Naive thymus-derived CD4-positive, alpha-beta T cell (primary cell): Measurements from ENCODE around the gene NTM. TPM values are rescaled to one million over a fixed set of nuclear protein-coding genes. Genes with fewer than 3 reads are reported as not detected.

ENCODE experiments used
- ATAC-seq: fragments of 150-1000 bp; cut with Tn5 transposase; 2 replicates; pipeline ENCODE4 v1.10.0; 2021; ENCODE audit warnings: mild to moderate bottlenecking, moderate library complexity
- CTCF ChIA-PET: fragments of 350-600 bp; sonication (Branson Sonifier 250); formaldehyde crosslinking; loops from one replicate; lab custom pipeline; 2021; ENCODE audit warnings: antibody characterized with exemption; lab: Charles Lee
- POLR2A ChIA-PET: fragments of 350-600 bp; sonication (Branson Sonifier 250); formaldehyde crosslinking; loops from one replicate; lab custom pipeline; 2021; ENCODE audit warnings: antibody characterized with exemption, inconsistent platforms; lab: Charles Lee
- DNase-seq, 9 donors: peaks; one replicate each; pipeline versions ENCODE4 v3.0.0 to v3.0.0-alpha.2; 2020 to 2022; ENCODE audit warnings: mixed read lengths in 1 of 9
- H3K27ac ChIP-seq: one replicate; pipeline ENCODE4 v1.7.0; 2013; ENCODE audit warnings: mild to moderate bottlenecking, low read depth, low read length, moderate library complexity
- H3K27me3 ChIP-seq, 2 donors: one replicate each; pipeline ENCODE4 v1.7.0; 2013; ENCODE audit warnings: low read length in 2 of 2, mild to moderate bottlenecking in 2 of 2, moderate library complexity in 2 of 2; ENCODE audit not compliant: control insufficient read depth in 2 of 2, insufficient read depth in 2 of 2
- H3K36me3 ChIP-seq, 3 experiments: 1 replicate in 2 of 3; 2 replicates in 1 of 3; pipeline ENCODE4 v1.7.0; 2013; ENCODE audit warnings: low read length in 3 of 3, mild to moderate bottlenecking in 3 of 3, moderate library complexity in 1 of 3; ENCODE audit not compliant: insufficient read depth in 3 of 3, control insufficient read depth in 2 of 3
- H3K4me1 ChIP-seq, 2 donors: one replicate each; pipeline ENCODE4 v1.7.0; 2013; ENCODE audit warnings: low read length in 2 of 2, mild to moderate bottlenecking in 2 of 2, moderate library complexity in 1 of 2; ENCODE audit not compliant: control insufficient read depth in 2 of 2, insufficient read depth in 2 of 2
- H3K4me3 ChIP-seq: 2 replicates; pipeline ENCODE4 v1.7.0; 2013; ENCODE audit warnings: mild to moderate bottlenecking, low read length
- H3K9me3 ChIP-seq, 3 experiments: 1 replicate in 2 of 3; 2 replicates in 1 of 3; pipeline ENCODE4 v1.7.0; 2013; ENCODE audit warnings: low read length in 3 of 3; ENCODE audit not compliant: control insufficient read depth in 2 of 3
- H3K27ac Mint-ChIP-seq, 9 donors: one replicate each; pipeline ENCODE4 v1.8.0; 2020 to 2022; ENCODE audit warnings: mixed read lengths in 9 of 9, mild to moderate bottlenecking in 8 of 9, moderate library complexity in 5 of 9, inconsistent platforms in 2 of 9
- H3K27me3 Mint-ChIP-seq, 5 donors: one replicate each; pipeline ENCODE4 v1.8.0; 2021 to 2022; ENCODE audit warnings: mixed read lengths in 5 of 5, mild to moderate bottlenecking in 1 of 5
- H3K36me3 Mint-ChIP-seq, 5 donors: one replicate each; pipeline ENCODE4 v1.8.0; 2020 to 2022; ENCODE audit warnings: mixed read lengths in 5 of 5, mild to moderate bottlenecking in 3 of 5, inconsistent platforms in 1 of 5
- H3K4me1 Mint-ChIP-seq, 7 donors: one replicate each; pipeline ENCODE4 v1.8.0; 2020 to 2022; ENCODE audit warnings: mixed read lengths in 7 of 7, mild to moderate bottlenecking in 3 of 7, inconsistent platforms in 1 of 7
- H3K4me3 Mint-ChIP-seq, 10 donors: one replicate each; pipeline ENCODE4 v1.8.0; 2020 to 2022; ENCODE audit warnings: mild to moderate bottlenecking in 10 of 10, mixed read lengths in 10 of 10, moderate library complexity in 6 of 10, inconsistent platforms in 2 of 10
- H3K9me3 Mint-ChIP-seq, 11 donors: one replicate each; pipeline ENCODE4 v1.8.0; 2020 to 2022; ENCODE audit warnings: mixed read lengths in 11 of 11, mild to moderate bottlenecking in 4 of 11, inconsistent platforms in 1 of 11, moderate library complexity in 1 of 11
- intact Hi-C, 2 donors: fragments of 100-400 bp; cut with micrococcal nuclease; formaldehyde crosslinking; loops; one replicate each; pipeline ENCODE4 v1.15.1; 2023
- polyA plus RNA-seq, 2 donors: library from polyadenylated mRNA; unstranded; fragments of 300-500 nt; fragmentation: Illumina TruSeq; gene quantifications; one replicate each; pipeline ENCODE4 v1.2.3, GENCODE V29; 2021
- total RNA-seq, 6 experiments: library from RNA in 5 of 6; stranded (reverse) in 5 of 6; gene quantifications; 1 replicate in 5 of 6; 2 replicates in 1 of 6; pipeline ENCODE4 v1.2.3 and lab custom pipeline; 2021 to 2026

Gene NTM
- total and polyA plus RNA-seq, 7 experiments from 2014 or later = not detected

DNA sequence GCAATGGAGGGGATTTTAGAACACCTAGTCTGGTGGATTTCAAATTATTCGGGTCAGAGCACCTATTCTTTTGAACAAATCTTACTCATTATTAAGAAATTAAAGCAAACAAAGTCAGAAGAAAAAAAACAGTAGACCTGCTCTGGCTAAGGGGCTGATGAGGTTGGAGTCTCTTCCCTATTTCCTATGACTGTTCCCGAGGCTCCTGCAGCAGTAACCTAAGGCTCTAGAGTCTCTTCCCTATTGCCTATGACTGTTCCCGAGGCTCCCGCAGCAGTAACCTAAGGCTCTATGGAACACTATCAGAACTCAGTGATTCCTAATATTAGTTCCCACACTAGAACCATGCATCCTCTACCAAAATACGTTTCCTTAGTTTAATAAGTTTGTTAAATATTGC is 607.9 kb downstream of the NTM start:
- no peak overlapping the region for H3K27ac Mint-ChIP-seq
- no peaks in the 10 kb centered on the region for H3K36me3 Mint-ChIP-seq
- CTCF ChIA-PET = no interaction called here
- DNase-seq (no peak), ATAC-seq (no peak)
- no peak overlapping the region for H3K4me3 Mint-ChIP-seq
- no peaks in the 10 kb centered on the region for H3K9me3 ChIP-seq
- H3K4me1 ChIP-seq = no peaks in the 10 kb centered on the region
- H3K27ac ChIP-seq = no peak overlapping the region
- H3K4me3 ChIP-seq = no peak overlapping the region
- no peaks in the 10 kb centered on the region for H3K4me1 Mint-ChIP-seq
- H3K27me3 Mint-ChIP-seq = peaks cover 0 to 11% (median 0%) of the 10 kb centered on the region in 5 donors
- peaks cover 0 to 15% (median 4%) of the 10 kb centered on the region in 11 donors for H3K9me3 Mint-ChIP-seq
- intact Hi-C loops = no loop called here
- POLR2A ChIA-PET = no interaction called here
- H3K27me3 ChIP-seq = no peaks in the 10 kb centered on the region
- no peaks in the 10 kb centered on the region for H3K36me3 ChIP-seq

DNA sequence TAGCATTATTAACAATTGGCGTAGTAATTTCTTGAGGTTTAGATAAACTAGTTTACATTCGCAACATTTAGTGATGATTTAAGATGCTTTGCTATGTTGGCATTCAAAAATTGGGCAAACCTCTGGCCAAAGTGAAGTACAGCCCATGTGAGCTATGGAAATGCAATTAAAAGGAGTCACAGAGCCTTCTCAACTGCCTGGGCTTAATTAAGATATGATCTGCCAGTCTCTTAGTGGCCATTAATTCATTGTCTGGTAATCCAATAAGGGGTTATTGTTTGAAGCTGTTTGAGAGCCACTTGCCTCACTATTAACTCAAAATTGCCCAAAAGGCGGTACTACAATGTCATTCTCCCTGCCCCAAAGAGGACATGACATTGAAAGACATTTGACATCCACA is 608.9 kb downstream of the NTM start:
- Mint-ChIP-seq H3K36me3 (no peaks in the 10 kb centered on the region), H3K4me1 (no peaks in the 10 kb centered on the region), H3K27me3 (peaks cover 0 to 11% (median 0%) of the 10 kb centered on the region in 5 donors), H3K4me3 (no peak overlapping the region), H3K9me3 (peaks cover 0 to 16% (median 5%) of the 10 kb centered on the region in 11 donors), H3K27ac (no peak overlapping the region)
- ChIA-PET POLR2A (no interaction called here), CTCF (no interaction called here)
- no peaks in the 10 kb centered on the region for H3K27me3 ChIP-seq
- H3K4me1 ChIP-seq = no peaks in the 10 kb centered on the region
- DNase-seq = no peak
- no peak overlapping the region for H3K27ac ChIP-seq
- no peak overlapping the region for H3K4me3 ChIP-seq
- intact Hi-C loops = no loop called here
- no peaks in the 10 kb centered on the region for H3K36me3 ChIP-seq
- no peak for ATAC-seq
- no peaks in the 10 kb centered on the region for H3K9me3 ChIP-seq

DNA sequence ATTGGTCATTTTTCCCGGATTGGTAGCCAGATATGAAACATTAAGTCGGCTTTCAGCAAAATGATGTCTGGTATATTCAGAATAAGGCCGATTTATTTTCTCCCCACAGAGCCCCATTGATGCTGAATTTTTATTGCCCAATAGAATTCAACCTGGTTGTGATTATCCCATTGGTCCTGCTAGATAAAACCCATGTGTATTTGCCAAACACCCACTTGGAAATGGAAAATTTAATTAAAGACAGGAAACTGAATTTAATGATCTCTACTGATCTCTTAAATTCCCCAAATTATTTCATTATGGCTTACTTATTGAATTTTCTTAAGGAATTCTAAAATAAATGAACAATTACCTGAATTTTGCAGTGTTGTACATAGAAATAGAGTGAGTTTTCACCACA is 609.8 kb downstream of the NTM start:
- ATAC-seq (no peak), DNase-seq (no peak)
- Mint-ChIP-seq H3K9me3 (peaks cover 2 to 19% (median 8%) of the 10 kb centered on the region in 11 donors), H3K36me3 (peaks cover 0 to 4% (median 0%) of the 10 kb centered on the region in 5 donors), H3K4me3 (no peak overlapping the region), H3K27me3 (peaks cover 0 to 11% (median 0%) of the 10 kb centered on the region in 5 donors), H3K4me1 (no peaks in the 10 kb centered on the region), H3K27ac (no peak overlapping the region)
- ChIA-PET POLR2A (no interaction called here), CTCF (no interaction called here)
- H3K4me1 ChIP-seq = no peaks in the 10 kb centered on the region
- H3K4me3 ChIP-seq = no peak overlapping the region
- intact Hi-C loops = no loop called here
- H3K36me3 ChIP-seq = no peaks in the 10 kb centered on the region
- no peak overlapping the region for H3K27ac ChIP-seq
- no peaks in the 10 kb centered on the region for H3K27me3 ChIP-seq
- H3K9me3 ChIP-seq = no peaks in the 10 kb centered on the region

DNA sequence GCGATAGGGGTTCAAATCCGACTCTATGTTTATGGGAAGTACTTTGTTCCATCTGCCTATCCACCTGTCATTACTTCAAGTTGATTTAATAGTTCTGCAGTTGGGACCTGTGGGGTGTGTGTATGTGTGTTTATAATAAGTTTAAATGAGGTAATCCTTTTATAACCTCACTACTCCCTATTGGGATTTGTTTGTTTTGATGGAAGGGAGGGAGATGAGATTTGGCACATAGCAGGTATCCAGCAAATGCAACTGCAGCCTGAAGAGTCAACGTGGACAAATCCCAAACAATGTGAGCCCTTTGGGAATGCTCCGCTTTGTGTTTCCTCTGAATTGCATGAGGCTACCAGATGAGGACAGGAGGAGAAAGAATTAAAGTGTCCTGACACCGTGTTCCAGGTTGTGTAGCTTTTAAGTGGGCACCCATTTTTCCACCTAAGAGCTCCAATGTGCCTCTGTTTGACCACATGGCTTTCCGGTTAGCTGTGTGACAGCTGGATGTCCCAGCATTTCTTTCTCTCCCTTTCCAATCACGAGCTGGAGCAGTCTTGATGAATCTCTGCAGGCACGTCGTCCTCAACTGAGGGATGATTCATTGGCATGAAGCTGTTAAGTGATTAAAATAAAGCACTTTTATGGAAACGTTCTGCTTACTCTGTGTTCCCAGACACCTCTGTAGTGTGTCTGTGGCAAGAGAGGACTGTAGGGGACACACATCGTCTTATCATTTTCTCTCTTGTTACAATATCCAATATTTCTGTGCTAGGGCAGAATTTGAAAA is 610.7 kb downstream of the NTM start:
- peaks cover 0 to 10% (median 0%) of the 10 kb centered on the region in 5 donors for H3K27me3 Mint-ChIP-seq
- POLR2A ChIA-PET = no interaction called here
- peaks cover 0 to 5% (median 0%) of the 10 kb centered on the region in 5 donors for H3K36me3 Mint-ChIP-seq
- intact Hi-C loops = no loop called here
- DNase-seq (no peak), ATAC-seq (no peak)
- Histone ChIP-seq H3K36me3 (no peaks in the 10 kb centered on the region), H3K27me3 (no peaks in the 10 kb centered on the region), H3K27ac (no peak overlapping the region), H3K9me3 (no peaks in the 10 kb centered on the region), H3K4me3 (no peak overlapping the region), H3K4me1 (no peaks in the 10 kb centered on the region)
- H3K4me3 Mint-ChIP-seq = no peak overlapping the region
- peaks cover 0 to 23% (median 11%) of the 10 kb centered on the region in 11 donors for H3K9me3 Mint-ChIP-seq
- H3K4me1 Mint-ChIP-seq = no peaks in the 10 kb centered on the region
- CTCF ChIA-PET = no interaction called here
- H3K27ac Mint-ChIP-seq = no peak overlapping the region

DNA sequence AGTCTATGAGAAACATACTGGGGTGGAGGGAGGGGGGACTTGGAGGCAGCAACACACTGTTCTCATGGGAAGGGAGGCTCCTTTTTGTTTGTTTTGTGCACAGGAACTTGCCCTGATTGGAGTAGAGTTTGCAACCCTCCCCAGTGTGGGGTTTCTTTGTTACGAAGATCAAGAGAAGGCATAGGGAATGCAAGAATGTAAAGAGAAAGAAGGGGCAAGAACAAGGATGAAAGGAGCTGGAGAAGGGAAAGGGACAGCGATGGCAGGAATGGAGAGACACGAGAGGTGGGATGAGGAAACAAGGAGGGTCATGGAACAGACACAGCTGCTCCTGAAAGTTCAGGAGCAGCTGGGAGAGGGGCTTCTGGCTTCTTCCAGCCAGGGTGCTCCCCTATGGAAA is 611.7 kb downstream of the NTM start:
- H3K4me3 ChIP-seq = no peak overlapping the region
- CTCF ChIA-PET = no interaction called here
- ATAC-seq (no peak), DNase-seq (no peak)
- no peak overlapping the region for H3K27ac Mint-ChIP-seq
- H3K27me3 Mint-ChIP-seq = peaks cover 0 to 6% (median 0%) of the 10 kb centered on the region in 5 donors
- H3K4me1 Mint-ChIP-seq = no peaks in the 10 kb centered on the region
- H3K9me3 Mint-ChIP-seq = peaks cover 0 to 23% (median 11%) of the 10 kb centered on the region in 11 donors
- H3K27me3 ChIP-seq = no peaks in the 10 kb centered on the region
- POLR2A ChIA-PET = no interaction called here
- no peaks in the 10 kb centered on the region for H3K36me3 ChIP-seq
- H3K4me3 Mint-ChIP-seq = no peak overlapping the region
- intact Hi-C loops = no loop called here
- no peaks in the 10 kb centered on the region for H3K4me1 ChIP-seq
- H3K27ac ChIP-seq = no peak overlapping the region
- no peaks in the 10 kb centered on the region for H3K9me3 ChIP-seq
- peaks cover 0 to 5% (median 0%) of the 10 kb centered on the region in 5 donors for H3K36me3 Mint-ChIP-seq

DNA sequence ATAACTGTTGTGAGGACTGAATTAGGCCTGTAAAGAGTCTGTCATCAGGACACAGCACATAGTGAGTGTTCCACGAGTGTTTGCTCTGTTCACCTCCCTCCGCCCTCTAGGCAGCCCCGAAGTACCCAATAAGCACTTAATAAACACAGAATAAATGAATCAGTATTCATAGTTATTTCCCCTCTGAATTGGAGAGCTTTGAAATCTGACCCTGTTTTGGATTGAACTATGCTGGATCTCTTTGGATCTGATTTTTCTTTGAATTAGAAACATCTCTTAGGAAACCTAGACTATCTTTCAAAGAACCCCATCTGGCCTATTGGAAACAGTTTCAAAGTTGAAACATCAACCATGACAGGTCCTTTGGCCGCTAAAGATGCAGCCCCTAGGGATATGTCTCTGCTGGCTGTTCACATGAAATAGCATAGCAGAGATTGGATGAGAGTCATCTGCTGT is 615.5 kb downstream of the NTM start:
- Histone ChIP-seq H3K9me3 (no peaks in the 10 kb centered on the region), H3K36me3 (no peaks in the 10 kb centered on the region), H3K4me3 (no peak overlapping the region), H3K27me3 (no peaks in the 10 kb centered on the region), H3K4me1 (no peaks in the 10 kb centered on the region), H3K27ac (no peak overlapping the region)
- POLR2A ChIA-PET = no interaction called here
- ATAC-seq (no peak), DNase-seq (no peak)
- Mint-ChIP-seq H3K27ac (no peak overlapping the region), H3K4me3 (no peak overlapping the region), H3K27me3 (no peaks in the 10 kb centered on the region), H3K36me3 (peaks cover 0 to 5% (median 0%) of the 10 kb centered on the region in 5 donors), H3K9me3 (peaks cover 0 to 18% (median 5%) of the 10 kb centered on the region in 11 donors), H3K4me1 (no peaks in the 10 kb centered on the region)
- intact Hi-C loops = no loop called here
- CTCF ChIA-PET = no interaction called here

DNA sequence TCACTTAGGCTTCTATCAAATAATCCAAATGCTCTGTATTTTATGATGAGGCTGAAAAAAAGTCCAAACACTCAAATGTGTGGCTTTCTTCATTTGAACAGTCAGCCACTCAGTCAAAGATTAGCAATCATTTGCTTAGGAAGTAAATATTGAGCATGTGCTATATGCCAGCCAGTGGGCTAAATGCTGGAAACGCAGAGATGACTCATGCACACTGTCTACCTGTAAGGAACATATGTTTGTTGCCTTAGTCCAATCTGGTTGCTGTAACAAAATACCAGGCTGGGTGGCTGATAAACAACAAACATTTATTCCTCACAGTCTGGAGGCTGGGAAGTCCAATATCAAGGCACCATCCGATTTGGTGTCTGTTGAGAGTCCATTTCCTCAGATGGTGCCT is 617.3 kb downstream of the NTM start:
- H3K4me3 Mint-ChIP-seq = no peak overlapping the region
- Histone ChIP-seq H3K27me3 (no peaks in the 10 kb centered on the region), H3K27ac (no peak overlapping the region), H3K4me1 (no peaks in the 10 kb centered on the region), H3K4me3 (no peak overlapping the region), H3K36me3 (no peaks in the 10 kb centered on the region), H3K9me3 (no peaks in the 10 kb centered on the region)
- H3K4me1 Mint-ChIP-seq = no peaks in the 10 kb centered on the region
- H3K36me3 Mint-ChIP-seq = peaks cover 0 to 5% (median 0%) of the 10 kb centered on the region in 5 donors
- ATAC-seq = no peak
- intact Hi-C loops = no loop called here
- H3K9me3 Mint-ChIP-seq = peaks cover 0 to 16% (median 4%) of the 10 kb centered on the region in 11 donors
- H3K27me3 Mint-ChIP-seq = no peaks in the 10 kb centered on the region
- CTCF ChIA-PET = no interaction called here
- no peak for DNase-seq
- POLR2A ChIA-PET = no interaction called here
- no peak overlapping the region for H3K27ac Mint-ChIP-seq
